Tibial nerve (tissue), 4 donors: ENCODE data around the gene PLCXD3.

Experiments
- EP300 ChIP-seq, 2 donors: sonication (generic); formaldehyde crosslinking; IDR thresholded peaks; one replicate each; pipeline ENCODE4 v1.6.1; 2017; ENCODE audit warnings: antibody characterized with exemption in 2 of 2, mild to moderate bottlenecking in 1 of 2
- POLR2A ChIP-seq, 2 donors: fragments of 450-650 bp; IDR thresholded peaks; one replicate each; pipeline ENCODE4 v1.6.1; 2017; ENCODE audit warnings: antibody characterized with exemption in 2 of 2, mild to moderate bottlenecking in 2 of 2, moderate library complexity in 2 of 2
- TF ChIP-seq, protein P1 (sequence below), 5 experiments: fragments of 200-600 bp in 3 of 5; fragments of 450-650 bp in 2 of 5; sonication (generic) in 3 of 5; IDR thresholded peaks; one replicate each; pipeline ENCODE4 v1.5.1; 2016 to 2019; ENCODE audit warnings: antibody characterized with exemption in 5 of 5, mild to moderate bottlenecking in 3 of 5, moderate library complexity in 2 of 5

- TF ChIP-seq POLR2A (IDR thresholded peaks at IDR 0.05) (no peak), EP300 (IDR thresholded peaks at IDR 0.05) (no peak)
- TF ChIP-seq, protein P1, sequence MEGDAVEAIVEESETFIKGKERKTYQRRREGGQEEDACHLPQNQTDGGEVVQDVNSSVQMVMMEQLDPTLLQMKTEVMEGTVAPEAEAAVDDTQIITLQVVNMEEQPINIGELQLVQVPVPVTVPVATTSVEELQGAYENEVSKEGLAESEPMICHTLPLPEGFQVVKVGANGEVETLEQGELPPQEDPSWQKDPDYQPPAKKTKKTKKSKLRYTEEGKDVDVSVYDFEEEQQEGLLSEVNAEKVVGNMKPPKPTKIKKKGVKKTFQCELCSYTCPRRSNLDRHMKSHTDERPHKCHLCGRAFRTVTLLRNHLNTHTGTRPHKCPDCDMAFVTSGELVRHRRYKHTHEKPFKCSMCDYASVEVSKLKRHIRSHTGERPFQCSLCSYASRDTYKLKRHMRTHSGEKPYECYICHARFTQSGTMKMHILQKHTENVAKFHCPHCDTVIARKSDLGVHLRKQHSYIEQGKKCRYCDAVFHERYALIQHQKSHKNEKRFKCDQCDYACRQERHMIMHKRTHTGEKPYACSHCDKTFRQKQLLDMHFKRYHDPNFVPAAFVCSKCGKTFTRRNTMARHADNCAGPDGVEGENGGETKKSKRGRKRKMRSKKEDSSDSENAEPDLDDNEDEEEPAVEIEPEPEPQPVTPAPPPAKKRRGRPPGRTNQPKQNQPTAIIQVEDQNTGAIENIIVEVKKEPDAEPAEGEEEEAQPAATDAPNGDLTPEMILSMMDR (IDR thresholded peaks at IDR 0.05) = no peak
These were observed 118.4 kb downstream of the PLCXD3 start for GRCh38 chr5:41392016-41392415.
